Measurements from ENCODE around the gene METTL26.

METTL26 gene

DNA sequence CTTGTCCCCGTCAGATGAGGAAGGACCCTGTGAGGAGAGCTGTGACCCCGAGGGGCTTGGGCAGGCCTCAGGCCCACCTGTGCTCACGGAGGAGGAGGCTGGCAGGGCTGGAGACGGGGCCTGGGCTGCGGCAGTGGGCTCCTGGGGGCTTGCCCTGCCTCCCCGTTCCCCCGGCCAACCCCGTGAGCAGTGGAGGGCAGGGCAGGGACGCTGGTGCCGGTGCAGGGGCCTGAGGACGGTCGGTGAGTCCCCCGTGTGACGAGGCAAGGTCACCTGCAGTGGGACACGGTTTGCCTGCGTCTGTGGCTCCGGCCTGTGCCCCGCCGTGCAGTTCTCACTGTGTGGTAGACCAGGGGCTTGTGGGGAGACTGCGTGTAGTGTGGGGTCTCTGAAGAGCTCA is 23.5 kb upstream of the METTL26 start:
- DNase-seq (ENCODE audit: low read depth in 2 of 3, low spot score in 2 of 3), result no peak

DNA sequence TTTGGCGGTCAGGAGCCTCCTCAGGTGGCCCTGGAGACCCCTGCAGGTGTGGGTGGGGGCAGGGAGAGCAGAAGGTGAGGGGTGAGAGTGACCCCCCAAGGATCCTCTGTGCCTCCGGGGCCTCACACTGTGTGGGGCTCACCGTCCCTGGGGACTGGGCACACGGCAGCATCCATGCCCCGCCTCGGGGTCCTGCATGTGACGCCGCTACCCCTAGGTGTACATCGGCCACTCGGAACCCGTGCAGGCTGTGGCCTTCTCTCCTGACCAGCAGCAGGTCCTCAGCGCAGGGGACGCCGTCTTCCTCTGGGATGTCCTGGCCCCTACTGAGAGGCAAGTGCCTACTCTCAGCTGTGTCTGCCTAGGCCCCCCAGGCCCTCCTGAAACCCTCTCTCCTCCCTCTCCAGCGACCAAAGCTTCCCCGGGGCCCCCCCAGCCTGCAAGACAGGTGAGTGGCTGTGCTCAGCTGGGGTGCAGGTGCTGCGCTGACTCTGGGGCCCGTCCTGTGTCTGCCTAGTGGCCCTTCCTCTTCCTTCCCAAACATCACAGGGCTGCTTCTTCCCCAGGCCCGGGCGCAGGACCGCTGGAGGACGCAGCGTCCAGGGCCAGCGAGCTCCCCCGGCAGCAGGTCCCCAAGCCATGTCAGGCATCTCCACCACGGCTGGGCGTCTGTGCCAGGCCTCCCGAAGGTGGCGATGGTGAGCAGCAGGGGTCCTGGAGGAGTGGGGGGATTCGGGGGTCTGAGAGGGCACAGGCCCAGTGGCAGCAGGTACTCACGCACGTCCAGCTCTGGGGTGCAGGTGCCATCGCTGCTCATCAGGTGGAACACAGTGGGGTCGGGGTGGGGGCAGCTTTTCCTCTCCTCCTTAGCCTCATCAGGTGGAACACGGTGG is 22.8 kb upstream of the METTL26 start:
- DNase-seq (ENCODE audit: low read depth in 2 of 3, low spot score in 2 of 3), result no peak

DNA sequence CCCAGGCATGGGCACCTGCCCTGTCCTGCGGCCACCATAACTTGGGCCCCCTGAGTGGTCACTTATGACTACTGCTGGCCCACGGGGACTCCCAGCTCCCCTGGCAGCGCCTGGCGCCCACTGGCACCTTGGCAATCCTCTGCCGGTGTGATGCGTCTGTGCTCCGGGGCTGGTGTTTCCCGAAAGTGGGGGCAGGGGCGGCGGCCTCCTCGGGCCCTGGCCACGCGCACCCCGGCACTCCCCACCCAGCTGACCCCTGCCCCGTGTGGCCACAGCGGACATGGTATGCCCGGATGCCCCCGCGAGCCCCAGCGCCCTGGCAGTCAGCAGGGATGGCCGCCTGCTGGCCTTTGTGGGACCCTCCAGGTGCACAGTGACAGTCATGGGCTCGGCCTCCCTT is 21.4 kb upstream of the METTL26 start:
- no peak for DNase-seq (ENCODE audit: low read depth in 2 of 3, low spot score in 2 of 3)

DNA sequence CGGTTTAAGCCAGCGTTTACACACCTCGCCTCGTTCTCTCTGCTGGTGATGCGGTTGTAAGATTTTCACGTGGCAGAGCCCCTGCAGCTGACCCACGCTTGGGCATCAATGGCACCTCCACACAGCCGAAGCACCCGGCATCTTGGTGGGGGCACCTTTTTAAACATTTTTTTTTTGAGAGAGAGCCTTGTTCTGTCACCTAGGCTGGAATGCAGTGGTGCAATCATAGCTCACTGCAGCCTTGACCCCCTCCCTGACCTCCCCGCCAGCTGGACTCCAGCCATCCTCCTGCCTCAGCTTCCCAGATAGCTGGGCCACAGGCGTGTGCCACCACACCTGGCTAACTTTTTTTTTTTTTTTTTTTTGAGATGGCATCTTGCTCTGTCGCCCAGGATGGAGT is 17.9 kb upstream of the METTL26 start:
- no peak for DNase-seq (ENCODE audit: low read depth in 2 of 3, low spot score in 2 of 3)

DNA sequence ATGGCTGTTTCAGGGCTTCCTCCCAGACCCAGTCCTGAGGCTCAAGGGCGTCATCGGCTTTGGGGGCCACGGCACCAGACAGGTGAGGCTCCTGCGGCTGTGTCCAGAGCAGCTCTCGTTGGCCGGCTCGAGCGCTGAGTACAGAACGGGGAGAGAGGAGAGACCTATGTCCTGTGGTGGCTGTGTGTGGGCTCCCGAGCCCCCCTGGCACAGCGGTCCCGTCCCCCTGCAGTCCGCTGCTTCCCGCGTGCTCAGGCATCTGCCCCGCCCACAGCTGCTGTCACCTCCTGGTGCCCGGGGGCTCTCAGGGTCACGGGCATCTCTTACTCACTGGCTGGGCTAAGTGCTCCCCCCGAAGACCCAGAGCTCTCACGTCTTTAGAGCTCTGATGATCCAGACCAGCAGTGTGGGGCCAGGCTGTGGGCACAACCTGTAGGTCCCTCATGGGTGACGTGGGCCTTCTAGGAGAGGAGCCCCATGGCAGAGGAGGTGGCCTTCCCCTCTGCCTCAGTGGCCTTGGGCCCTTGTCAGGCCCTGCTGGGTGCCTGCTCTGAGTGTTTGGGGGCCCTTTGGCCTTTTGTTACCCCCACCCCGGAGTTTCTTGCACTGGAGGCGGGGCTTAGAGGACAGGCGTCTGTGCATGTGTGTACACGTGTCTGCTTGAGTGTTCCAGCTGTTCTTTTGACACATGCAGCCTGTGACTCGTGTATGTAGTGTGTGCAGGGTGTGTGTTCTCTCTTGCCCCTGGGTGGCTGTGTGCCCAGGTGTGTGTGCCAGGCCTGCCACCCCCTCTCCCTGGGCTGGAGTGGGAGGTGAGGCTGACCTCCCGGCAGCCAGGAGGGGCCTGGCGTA is 16.6 kb upstream of the METTL26 start:
- DNase-seq (ENCODE audit: low read depth in 2 of 3, low spot score in 2 of 3), result no peak

DNA sequence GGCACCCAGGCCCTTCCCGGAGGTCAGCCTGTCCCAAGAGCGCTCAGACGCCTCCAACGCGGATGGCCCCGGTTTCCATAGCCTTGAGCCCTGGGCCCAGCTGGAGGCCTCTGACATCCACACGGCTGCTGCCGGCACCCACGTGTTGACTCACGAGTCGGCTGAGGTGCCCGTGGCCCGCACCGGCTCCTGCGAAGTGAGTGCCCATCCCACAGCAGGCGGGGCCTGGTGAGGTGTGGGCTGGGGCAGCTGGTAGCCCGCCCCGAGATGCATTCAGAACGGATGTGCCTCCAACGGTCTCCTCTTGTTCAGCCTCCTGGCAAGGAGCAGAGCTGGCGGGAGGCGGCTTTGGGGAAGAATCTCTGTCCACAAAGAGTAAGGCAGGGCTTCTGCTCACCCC is 15.7 kb upstream of the METTL26 start:
- no peak for DNase-seq (ENCODE audit: low read depth in 2 of 3, low spot score in 2 of 3)

DNA sequence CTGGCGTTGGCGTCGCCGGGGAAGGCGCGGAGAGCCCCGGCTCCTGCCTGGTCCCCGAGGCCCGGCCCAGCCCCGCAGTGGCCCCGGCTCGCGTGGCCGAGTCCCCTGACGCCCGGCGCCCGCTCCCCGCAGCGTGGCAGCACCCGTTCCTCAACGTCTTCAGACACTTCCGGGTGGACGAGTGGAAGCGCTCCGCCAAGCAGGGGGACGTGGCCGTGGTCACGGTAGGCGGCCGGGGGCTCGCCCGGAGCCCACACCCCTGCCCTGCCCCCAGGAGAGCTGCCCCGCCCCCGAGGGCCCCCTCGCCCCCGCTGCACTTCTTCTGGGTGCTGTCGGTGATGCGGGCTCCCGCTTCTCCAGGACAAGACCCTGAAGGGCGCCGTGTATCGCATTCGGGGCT is 13.5 kb upstream of the METTL26 start:
- no peak for DNase-seq (ENCODE audit: low read depth in 2 of 3, low spot score in 2 of 3)

DNA sequence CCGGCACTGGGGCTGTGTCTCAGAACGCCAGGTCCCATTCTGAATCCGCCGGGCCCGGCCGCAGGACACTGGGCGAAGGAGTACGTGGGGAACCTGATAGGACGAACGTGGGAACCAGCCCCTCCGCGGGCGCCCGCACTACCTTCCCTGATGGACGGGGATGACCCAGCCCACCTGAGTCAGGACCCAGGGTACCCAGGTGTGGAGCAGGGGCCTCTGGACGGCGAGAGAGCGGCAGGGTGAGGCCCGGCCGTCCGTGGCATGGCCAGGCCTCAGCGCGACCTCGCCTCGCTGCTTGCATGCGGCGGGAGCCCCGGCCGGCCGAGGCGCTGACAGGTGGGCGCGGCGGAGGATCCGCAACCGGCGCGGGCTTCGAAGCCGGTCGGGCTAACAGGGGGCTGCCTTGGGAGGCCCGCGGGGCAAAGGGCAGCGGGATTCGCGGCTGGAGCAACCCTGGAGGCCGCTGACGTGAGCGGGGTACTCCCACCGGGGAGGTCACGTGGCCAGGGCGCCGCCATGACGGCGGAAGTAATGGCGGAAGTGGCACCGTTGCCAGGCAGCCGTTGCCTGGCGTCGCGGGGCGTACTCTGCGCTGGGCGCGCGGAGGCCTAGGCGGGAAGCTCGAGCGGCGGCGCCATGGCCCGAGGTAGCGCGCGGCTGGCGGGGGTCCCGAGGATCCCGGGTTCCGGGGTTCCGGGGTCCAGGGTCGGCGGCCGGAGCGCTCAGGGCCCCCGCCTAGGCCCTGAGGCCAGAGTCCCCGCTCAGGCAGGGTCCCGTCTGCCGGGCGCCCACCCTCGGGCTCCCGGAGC is 12.9 kb upstream of the METTL26 start, which contains the start of gene WDR90:
Gene WDR90 (plus strand): TSS at position 585 of the 809 bp plus-strand sequence. CDS start 52 bp downstream, at position 637.
- peak; percentile 79 to 84 (median 79) for DNase-seq (ENCODE audit: low read depth in 2 of 3, low spot score in 2 of 3)

DNA sequence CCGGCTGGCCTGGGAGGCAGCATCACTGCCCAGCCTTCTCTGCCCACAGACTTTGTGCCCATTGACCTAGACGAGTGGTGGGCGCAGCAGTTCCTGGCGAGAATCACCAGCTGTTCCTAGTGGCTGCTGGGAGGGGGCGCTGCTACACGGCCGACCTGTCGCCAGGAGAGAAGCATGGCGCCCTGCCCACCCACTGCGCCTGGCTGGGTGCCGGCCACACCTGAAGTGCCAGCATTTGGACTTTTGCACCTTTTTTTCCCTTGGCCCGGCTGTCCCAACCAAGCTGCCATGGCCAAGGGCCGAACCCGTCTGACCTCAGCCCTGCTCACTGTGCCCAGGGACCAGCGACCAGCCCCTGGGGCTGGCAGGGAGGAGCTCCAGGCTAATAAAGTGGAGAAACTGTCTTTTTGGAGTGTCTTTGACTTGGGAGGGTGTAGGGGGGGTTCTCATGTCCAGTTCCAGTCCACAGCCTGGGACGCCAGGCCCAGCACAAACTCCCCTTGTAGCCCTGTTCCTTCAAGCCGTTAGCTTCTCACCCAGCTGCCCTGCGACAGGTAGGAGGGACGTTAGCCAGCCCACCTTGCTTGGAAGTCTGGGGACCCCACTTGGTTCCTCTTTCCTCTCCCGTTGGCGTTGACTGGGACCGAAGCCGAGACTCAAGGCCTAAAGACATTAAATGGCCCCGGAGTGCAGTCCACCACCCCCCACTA is 12.1 kb upstream of the METTL26 start:
- no peak for DNase-seq (ENCODE audit: low read depth in 2 of 3, low spot score in 2 of 3)

DNA sequence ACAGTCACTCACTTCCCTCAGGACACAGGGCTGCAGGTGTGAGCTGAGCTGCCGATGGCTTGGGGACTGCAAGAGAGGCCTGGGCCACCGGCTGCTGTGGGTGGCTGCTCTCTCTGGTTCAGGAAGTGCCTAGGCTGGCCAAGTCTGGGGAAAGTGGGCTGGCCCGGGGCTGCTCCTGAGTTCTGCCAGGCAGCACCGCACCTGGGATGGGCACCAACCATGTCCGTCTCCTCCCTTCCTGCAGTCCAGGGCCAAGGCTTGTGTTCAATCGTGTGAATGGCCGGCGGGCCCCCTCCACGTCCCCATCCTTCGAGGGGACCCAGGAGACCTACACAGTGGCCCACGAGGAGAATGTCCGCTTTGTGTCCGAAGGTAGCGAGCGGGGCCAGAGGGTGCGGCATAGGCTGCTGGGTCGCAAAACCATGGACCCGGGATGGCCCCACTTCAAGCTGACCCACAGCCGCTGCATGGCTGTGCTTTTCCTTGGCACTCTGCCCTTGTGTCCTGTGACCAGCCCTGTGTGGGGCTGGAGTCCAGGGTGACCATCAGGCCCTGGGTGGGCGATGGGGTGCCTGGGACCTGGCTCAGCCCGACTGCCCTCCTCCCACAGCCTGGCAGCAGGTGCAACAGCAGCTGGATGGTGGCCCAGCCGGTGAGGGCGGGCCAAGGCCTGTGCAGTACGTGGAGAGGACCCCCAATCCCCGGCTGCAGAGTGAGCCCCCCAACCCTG is 11.2 kb upstream of the METTL26 start:
- DNase-seq (ENCODE audit: low read depth in 2 of 3, low spot score in 2 of 3), result no peak

DNA sequence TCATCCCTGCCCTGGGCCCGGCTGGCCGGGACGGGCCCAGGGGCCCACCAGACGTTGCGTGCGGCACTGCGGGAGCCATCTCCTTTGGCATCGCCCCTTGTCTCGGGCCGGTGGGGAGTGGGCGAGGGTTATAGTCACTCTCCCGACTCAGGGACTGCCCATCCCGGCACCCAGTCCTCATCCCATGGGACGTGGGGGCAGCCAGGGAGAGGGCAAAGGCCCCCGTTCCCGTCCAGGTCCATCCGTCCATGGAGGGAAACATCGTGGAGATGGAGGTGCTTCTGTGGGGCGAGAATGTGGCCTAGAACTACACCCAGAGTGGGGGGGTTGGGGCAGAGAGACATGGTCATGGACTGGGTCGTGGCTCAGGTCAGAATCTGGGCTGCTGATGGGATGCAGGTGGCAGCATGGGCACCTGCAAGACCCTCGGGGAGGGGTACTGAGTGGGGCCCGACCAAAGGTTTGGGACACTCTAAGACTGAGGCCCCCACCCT is 10.6 kb upstream of the METTL26 start:
- no peak for DNase-seq (ENCODE audit: low read depth in 2 of 3, low spot score in 2 of 3)

DNA sequence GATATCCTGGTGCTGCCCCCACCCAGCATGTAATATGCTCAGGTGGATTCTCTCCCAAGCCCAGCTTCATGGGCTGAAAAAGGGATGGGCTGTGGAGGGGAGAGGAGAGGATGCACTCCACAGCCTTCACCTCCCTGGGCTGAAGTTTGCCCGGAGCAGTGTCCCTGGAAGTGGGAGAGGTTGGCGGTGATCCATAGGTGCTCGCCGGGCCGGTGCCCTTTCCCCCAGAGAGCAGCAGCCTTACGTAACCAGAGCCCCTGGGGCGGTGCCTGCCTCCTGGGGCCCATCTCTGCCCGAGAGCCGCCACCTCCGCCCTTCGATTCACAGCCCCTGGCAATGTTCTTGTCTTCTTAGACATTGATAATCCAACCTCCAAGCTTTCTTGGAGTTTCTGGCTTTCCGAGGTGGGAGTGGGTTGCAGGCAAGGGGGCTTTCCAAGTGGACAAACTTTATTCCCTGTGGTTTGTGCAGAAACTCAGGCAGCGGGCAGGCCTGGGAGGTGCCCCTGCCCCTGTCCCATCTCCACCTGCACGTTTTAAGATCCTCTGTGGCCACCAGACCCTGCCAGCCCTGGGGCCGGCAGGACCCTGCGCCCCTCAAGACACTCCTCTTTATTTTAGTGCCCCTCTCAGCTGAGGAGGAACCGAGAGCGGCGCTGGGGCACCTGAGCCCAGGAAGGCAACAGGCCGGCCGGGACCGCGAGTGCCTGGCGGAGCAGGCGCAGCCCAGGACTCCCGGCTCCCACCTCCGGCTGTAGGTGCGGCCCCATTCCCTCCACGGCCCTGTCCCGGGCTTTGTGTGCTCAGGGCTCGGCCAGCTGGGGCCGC is 10.0 kb upstream of the METTL26 start:
- no peak for DNase-seq (ENCODE audit: low read depth in 2 of 3, low spot score in 2 of 3)

DNA sequence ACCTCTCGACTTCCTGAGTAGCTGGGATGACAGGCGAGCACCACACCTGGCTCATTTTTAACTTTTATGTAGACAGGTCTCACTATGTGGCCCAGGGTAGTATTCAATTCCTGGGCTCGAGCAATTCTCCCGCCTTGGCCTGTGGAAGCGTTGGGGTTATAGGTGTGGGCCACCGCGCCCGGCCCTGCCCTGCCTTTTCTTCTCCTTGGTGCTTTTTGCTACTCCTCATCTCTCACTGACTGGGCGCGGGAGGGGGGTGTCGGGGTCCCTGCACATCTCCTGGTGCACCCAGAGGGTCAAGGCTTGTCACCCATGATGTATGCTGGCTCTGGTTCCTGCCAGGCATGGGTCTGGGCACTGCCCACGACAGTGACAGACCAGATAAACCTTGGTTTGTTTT is 8.5 kb upstream of the METTL26 start:
- no peak for DNase-seq (ENCODE audit: low read depth in 2 of 3, low spot score in 2 of 3)

DNA sequence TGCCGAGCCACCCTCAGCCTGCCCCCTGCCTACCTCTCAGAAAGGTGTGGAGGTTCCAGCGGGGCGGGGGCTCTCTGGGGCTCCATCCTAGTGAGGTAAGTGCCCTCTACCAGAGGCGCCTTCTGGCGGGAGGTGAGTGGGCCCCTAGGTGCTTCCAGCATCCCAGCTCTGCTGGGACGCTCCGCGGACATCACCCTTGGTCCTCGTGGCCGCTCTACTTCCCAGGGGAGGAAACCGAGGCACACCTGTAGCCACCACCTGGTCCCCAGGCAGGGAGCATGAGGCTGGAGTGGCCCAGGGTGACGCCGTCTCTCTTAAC is 6.9 kb upstream of the METTL26 start:
- DNase-seq (ENCODE audit: low read depth in 2 of 3, low spot score in 2 of 3), result no peak

DNA sequence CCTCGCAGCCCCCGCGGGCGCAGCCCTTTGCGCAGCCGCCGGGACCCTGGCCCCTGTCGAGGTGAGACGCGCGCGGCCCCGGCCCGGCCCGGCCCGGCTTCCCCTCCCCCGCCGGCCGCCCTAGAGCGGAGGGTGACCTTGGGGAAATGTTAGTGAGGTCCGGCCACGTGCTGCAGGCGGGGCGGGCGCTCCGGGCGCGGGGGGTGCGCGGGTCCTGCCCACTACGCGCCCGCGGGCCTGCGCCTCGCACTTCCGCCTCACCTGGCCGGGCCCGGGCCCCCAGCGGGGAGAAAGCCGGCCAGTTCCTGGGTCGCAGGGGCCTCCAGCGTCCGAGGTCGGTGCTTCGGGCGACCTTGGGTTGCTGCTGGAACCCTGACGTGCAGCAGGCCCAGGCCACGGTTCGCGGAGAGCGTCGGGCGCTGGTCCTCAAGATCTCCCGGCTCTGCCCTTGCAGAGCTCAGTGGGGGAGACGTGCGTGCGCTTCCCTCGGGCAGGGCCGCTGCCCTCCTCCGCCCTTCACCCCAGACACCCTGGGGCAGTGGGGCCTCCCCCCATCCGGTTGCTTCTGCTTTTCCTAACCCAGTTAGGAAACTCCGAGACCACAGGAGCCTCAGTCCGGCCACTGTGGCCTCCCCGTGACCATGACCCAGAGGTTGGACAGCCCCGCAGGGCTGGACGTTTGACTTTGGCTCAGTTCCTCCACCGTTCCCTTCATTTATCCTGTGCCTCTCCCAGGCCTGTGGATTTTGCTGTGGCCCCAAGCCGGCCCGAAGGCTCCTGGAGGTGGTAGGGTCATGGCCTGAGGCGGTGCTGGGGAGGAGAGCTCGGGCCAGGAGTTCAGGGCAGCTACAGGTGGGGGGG is 6.3 kb upstream of the METTL26 start:
- DNase-seq (ENCODE audit: low read depth in 2 of 3, low spot score in 2 of 3), result no peak

DNA sequence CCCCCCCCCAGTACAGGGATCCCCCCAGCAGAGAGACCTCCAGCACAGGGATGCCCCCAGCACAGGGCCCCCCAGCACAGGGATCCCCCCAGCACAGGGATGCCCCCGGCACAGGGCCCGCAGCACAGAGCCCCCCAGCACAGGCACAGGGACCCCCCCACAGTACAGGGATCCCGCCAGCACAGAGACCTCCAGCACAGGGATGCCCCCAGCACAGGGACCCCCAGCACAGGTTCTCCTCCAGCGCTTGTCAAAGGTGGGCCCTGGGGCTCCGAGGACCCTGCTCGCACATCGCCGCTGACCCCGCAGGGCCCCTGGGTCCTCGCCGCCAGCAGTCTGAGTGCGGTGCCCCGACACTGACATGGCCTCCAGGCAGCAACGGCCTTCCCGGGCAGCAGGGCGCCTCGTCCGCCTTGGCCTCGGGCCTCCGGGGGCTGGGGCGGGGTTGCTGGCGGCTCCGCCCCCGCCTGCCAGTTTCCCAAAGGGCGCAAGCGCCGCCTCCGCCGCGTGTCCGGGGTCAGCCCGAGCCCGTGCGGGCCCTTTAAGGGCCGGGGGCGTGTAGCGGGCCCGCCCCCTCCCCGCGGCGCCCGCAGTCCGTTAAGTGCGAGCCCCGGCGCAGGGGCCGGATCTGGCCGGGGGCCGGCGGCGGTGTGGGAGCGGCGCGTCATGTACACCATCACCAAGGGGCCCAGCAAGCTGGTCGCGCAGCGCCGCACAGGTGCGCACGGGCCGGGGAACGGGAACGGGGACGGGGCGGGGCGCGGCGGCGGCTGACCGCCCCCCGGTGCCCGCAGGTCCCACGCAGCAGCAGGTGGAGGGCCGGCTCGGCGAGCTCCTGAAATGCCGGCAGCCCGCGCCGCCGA is 5.5 kb upstream of the METTL26 start, which contains the start of gene MCRIP2:
Gene MCRIP2 (plus strand): TSS at position 503 of the 863 bp plus-strand sequence. CDS start 164 bp downstream, at position 667.
- peak; percentile 54 to 68 (median 65) for DNase-seq (ENCODE audit: low read depth in 2 of 3, low spot score in 2 of 3)

DNA sequence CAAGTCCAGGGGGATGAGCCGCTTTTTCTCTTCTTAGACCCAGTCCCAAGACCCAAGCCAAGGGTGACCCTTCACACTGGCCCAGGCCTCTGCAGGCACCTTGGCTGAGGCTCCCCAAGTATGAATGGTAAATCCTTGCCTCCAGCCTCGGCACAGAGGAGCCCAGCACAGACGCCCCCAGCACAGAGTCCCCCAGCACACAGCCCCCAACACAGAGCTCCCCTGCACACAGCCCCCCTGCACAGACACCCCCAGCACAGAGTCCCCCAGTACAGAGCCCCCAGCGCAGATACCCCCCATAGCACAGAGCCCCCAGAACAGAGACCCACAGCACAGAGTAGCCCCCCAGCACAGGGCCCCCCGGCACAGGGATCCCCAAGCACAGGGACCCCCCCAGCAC is 4.5 kb upstream of the METTL26 start:
- no peak for DNase-seq (ENCODE audit: low read depth in 2 of 3, low spot score in 2 of 3)
